SHP77 treated with DMSO at 0.1 percent for 48 hours (cell line): ENCODE measurements around the gene C1orf115.
"Not testable (repeated sequence)": the region's sequence is repeated elsewhere in the genome, so short reads cannot be mapped to it uniquely, and the experiment has no call there.

Experiments used
- DNase-seq: peaks from one replicate; lab custom pipeline; 2025; lab: John Stamatoyannopoulos, UW

Gene C1orf115

GRCh38 chr1:220690140-220691052, at the start of gene C1orf115:
Gene C1orf115 (plus strand): TSS chr1:220690363. CDS start chr1:220690403, 40 bp downstream.
- peak; percentile 27 for DNase-seq

GRCh38 chr1:220642285-220642684, 47.9 kb upstream of the C1orf115 start:
- DNase-seq: no peak

GRCh38 chr1:220652995-220653394, 37.2 kb upstream of the C1orf115 start:
- no peak for DNase-seq

GRCh38 chr1:220655509-220655908, 34.7 kb upstream of the C1orf115 start:
- no peak for DNase-seq

- no peak for DNase-seq
Observed at GRCh38 chr1:220655961-220656740, 34.0 kb upstream of the C1orf115 start.

- no peak for DNase-seq
Observed at GRCh38 chr1:220666349-220666748, 23.8 kb upstream of the C1orf115 start.

- DNase-seq: no peak
Observed at GRCh38 chr1:220669005-220669404, 21.2 kb upstream of the C1orf115 start.

- no peak for DNase-seq
Observed at GRCh38 chr1:220670365-220670764, 19.8 kb upstream of the C1orf115 start.

GRCh38 chr1:220673921-220674320, 16.2 kb upstream of the C1orf115 start:
- DNase-seq: no peak

GRCh38 chr1:220677251-220677650, 12.9 kb upstream of the C1orf115 start:
- DNase-seq: no peak

GRCh38 chr1:220680085-220680687, 10.0 kb upstream of the C1orf115 start:
- peak; percentile 32 for DNase-seq

GRCh38 chr1:220681220-220681880, 8.8 kb upstream of the C1orf115 start:
- DNase-seq: peak; percentile 8

GRCh38 chr1:220682901-220683576, 7.1 kb upstream of the C1orf115 start:
- DNase-seq: no peak

- not testable (repeated sequence) for DNase-seq
Observed at GRCh38 chr1:220683716-220684115, 6.4 kb upstream of the C1orf115 start.

- DNase-seq: no peak
Observed at GRCh38 chr1:220684890-220685289, 5.3 kb upstream of the C1orf115 start.

GRCh38 chr1:220685879-220686278, 4.3 kb upstream of the C1orf115 start:
- no peak for DNase-seq

- DNase-seq: no peak
Observed at GRCh38 chr1:220687809-220688208, 2.4 kb upstream of the C1orf115 start.

GRCh38 chr1:220689666-220690065, 497 bp upstream of the C1orf115 start:
- no peak for DNase-seq

- no peak for DNase-seq
Observed at GRCh38 chr1:220691053-220691684, 1.0 kb downstream of the C1orf115 start.

- no peak for DNase-seq
Observed at GRCh38 chr1:220692436-220693228, 2.5 kb downstream of the C1orf115 start.
